Esophagus muscularis mucosa (tissue), 4 donors: Measurements from ENCODE around the gene PHF21A. TPM values are rescaled to one million over a fixed set of nuclear protein-coding genes. Genes with fewer than 3 reads are reported as not detected.

Experiments
- DNase-seq: peaks from one replicate; pipeline ENCODE4 v3.0.0-alpha.2; 2017; ENCODE audit errors: extremely low spot score
- H3K27ac ChIP-seq, 4 donors: fragments of 200-600 bp; sonication (generic); replicated peaks in 1 of 4; 1 replicate in 3 of 4; 2 replicates in 1 of 4; pipeline ENCODE4 v1.5.1; 2016 to 2019; ENCODE audit warnings: mild to moderate bottlenecking in 1 of 4
- H3K27me3 ChIP-seq, 4 donors: fragments of 200-600 bp; sonication (generic); one replicate each; pipeline versions ENCODE4 v1.5.1 to v1.6.0; 2016 to 2019
- H3K36me3 ChIP-seq, 4 donors: fragments of 200-600 bp; sonication (generic); one replicate each; pipeline ENCODE4 v1.5.1; 2016 to 2019
- H3K4me1 ChIP-seq, 4 donors: fragments of 200-600 bp; sonication (generic); one replicate each; pipeline ENCODE4 v1.5.1; 2016 to 2019
- H3K4me3 ChIP-seq, 4 donors: fragments of 200-600 bp; sonication (generic); 1 replicate in 2 of 4; 2 replicates in 2 of 4; pipeline ENCODE4 v1.5.1; 2016 to 2019; ENCODE audit warnings: mild to moderate bottlenecking in 4 of 4, moderate library complexity in 1 of 4
- H3K9me3 ChIP-seq, 4 donors: fragments of 200-600 bp; sonication (generic); 1 replicate in 3 of 4; 2 replicates in 1 of 4; pipeline ENCODE4 v1.5.1; 2016 to 2019
- EP300 ChIP-seq: sonication (generic); formaldehyde crosslinking; IDR thresholded peaks from one replicate; pipeline ENCODE4 v1.6.1; 2017; ENCODE audit warnings: antibody characterized with exemption
- POLR2A ChIP-seq: fragments of 450-650 bp; IDR thresholded peaks from one replicate; pipeline ENCODE4 v1.6.1; 2017; ENCODE audit warnings: antibody characterized with exemption, moderate library complexity, mild to moderate bottlenecking, low read depth
- POLR2AphosphoS5 ChIP-seq, 2 donors: sonication (generic); formaldehyde crosslinking; IDR thresholded peaks; one replicate each; pipeline ENCODE4 v1.6.1; 2017; ENCODE audit warnings: antibody characterized with exemption in 2 of 2
- WGBS: methylation state at CpG from one replicate; pipeline ENCODE4 v1.1.5; 2018; 5-methylcytosine and 5-hydroxymethylcytosine counted together
- intact Hi-C: fragments of 100-400 bp; cut with DNase I; formaldehyde crosslinking; loops from one replicate; pipeline ENCODE4 v1.15.1; 2023
- total RNA-seq, 4 donors: library from RNA; depleted of rRNA; stranded (reverse); fragments of >200 nt; gene quantifications; one replicate each; pipeline versions ENCODE4 v1.1.0 to v1.2.1, GENCODE V29; 2016
- TF ChIP-seq, protein P1 (sequence below), 3 experiments: fragments of 200-600 bp in 2 of 3; fragments of 450-650 bp in 1 of 3; sonication (generic) in 2 of 3; IDR thresholded peaks; one replicate each; pipeline ENCODE4 v1.5.1; 2017 to 2019; ENCODE audit warnings: antibody characterized with exemption in 3 of 3, mild to moderate bottlenecking in 2 of 3, moderate library complexity in 1 of 3

The PHF21A gene
- total RNA-seq, 4 donors from 2014 or later, result 31.8 to 47.8 (median 36.1) TPM

DNA sequence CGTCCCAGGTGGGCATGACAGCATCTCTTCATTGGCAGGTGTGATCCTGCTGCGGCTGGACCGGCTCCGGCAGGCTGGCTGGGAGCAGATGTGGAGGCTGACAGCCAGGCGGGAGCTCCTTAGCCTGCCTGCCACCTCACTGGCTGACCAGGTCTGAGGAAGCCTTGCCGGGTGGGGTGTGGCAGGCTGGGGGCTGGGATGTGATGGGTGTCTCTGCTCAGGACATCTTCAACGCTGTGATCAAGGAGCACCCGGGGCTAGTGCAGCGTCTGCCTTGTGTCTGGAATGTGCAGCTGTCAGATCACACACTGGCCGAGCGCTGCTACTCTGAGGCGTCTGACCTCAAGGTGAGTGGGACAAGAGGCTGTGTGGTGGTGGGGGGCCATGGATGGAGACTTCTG lies 195.3 kb downstream of the PHF21A start:
- intact Hi-C loops, result no loop called here
- peaks cover 0 to 60% (median 17%) of the 10 kb centered on the region in 4 donors for H3K27me3 ChIP-seq
- 49% methylated on average over 2 of the region's 12 CpGs for WGBS
- no peak for DNase-seq
- TF ChIP-seq EP300 (no peak), POLR2A (no peak), POLR2AphosphoS5 (IDR thresholded peaks at IDR 0.05) (no peak)
- TF ChIP-seq, protein P1, sequence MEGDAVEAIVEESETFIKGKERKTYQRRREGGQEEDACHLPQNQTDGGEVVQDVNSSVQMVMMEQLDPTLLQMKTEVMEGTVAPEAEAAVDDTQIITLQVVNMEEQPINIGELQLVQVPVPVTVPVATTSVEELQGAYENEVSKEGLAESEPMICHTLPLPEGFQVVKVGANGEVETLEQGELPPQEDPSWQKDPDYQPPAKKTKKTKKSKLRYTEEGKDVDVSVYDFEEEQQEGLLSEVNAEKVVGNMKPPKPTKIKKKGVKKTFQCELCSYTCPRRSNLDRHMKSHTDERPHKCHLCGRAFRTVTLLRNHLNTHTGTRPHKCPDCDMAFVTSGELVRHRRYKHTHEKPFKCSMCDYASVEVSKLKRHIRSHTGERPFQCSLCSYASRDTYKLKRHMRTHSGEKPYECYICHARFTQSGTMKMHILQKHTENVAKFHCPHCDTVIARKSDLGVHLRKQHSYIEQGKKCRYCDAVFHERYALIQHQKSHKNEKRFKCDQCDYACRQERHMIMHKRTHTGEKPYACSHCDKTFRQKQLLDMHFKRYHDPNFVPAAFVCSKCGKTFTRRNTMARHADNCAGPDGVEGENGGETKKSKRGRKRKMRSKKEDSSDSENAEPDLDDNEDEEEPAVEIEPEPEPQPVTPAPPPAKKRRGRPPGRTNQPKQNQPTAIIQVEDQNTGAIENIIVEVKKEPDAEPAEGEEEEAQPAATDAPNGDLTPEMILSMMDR (IDR thresholded peaks at IDR 0.05), result no peak
- no peak overlapping the region for H3K27ac ChIP-seq
- H3K4me1 ChIP-seq, result peaks cover 15 to 27% (median 17%) of the 10 kb centered on the region in 4 donors
- H3K4me3 ChIP-seq, result no peak overlapping the region
- no peaks in the 10 kb centered on the region for H3K9me3 ChIP-seq
- H3K36me3 ChIP-seq, result peaks cover 0 to 14% (median 0%) of the 10 kb centered on the region in 4 donors

DNA sequence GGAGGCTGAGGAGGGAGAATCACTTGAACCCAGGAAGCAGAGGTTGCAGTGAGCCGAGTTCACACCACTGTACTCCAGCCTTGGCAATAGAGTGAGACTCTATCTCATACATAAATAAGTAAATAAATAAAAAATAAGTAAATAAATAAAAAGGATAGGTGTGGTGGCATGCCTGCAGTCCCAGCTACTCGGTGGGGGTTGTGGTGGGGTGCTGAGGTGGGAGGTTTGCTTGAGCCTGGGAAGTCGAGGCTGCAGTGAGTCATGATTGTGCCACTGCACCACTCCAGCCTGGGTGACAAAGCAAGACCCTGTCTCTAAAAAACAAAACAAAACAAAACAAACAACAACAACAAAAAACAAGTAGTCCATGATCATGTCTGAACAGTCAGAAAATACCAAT lies 195.7 kb downstream of the PHF21A start:
- no peak for DNase-seq
- Histone ChIP-seq H3K4me1 (peaks cover 14 to 26% (median 17%) of the 10 kb centered on the region in 4 donors), H3K4me3 (no peak overlapping the region), H3K27ac (no peak overlapping the region), H3K36me3 (peaks cover 0 to 9% (median 0%) of the 10 kb centered on the region in 4 donors), H3K9me3 (no peaks in the 10 kb centered on the region), H3K27me3 (peaks cover 0 to 62% (median 17%) of the 10 kb centered on the region in 4 donors)
- intact Hi-C loops, result no loop called here
- TF ChIP-seq POLR2A (no peak), EP300 (no peak), POLR2AphosphoS5 (IDR thresholded peaks at IDR 0.05) (no peak)
- TF ChIP-seq, protein P1 (IDR thresholded peaks at IDR 0.05), result no peak
- WGBS, result 90% methylated on average over 3 of the region's 3 CpGs

DNA sequence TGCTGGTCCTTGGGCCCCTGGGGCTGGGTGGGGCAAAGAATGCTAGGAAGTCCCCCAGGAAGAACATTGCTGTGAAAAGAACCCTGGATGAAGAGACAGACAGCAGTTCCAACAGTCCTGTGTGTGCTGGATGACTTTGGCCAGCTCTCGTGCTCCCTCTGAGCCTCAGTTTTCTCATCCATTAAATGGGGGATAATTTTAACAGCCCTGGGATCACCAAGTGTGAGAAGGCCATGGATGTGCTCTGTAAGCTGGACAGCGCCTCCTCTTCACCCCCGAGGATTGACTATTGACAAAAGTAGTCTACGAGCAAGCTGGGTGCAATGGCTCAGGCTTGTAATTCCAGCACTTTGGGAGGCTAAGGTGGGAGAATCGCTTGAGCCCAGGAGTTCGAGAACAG lies 196.3 kb downstream of the PHF21A start:
- intact Hi-C loops, result no loop called here
- no peaks in the 10 kb centered on the region for H3K9me3 ChIP-seq
- H3K27ac ChIP-seq, result no peak overlapping the region
- TF ChIP-seq POLR2A, result no peak
- peaks cover 11 to 20% (median 17%) of the 10 kb centered on the region in 4 donors for H3K4me1 ChIP-seq
- H3K4me3 ChIP-seq, result no peak overlapping the region
- peaks cover 0 to 62% (median 17%) of the 10 kb centered on the region in 4 donors for H3K27me3 ChIP-seq
- WGBS, result 90% methylated on average over 4 of the region's 6 CpGs
- no peak for DNase-seq
- H3K36me3 ChIP-seq, result peaks cover 0 to 4% (median 0%) of the 10 kb centered on the region in 4 donors

DNA sequence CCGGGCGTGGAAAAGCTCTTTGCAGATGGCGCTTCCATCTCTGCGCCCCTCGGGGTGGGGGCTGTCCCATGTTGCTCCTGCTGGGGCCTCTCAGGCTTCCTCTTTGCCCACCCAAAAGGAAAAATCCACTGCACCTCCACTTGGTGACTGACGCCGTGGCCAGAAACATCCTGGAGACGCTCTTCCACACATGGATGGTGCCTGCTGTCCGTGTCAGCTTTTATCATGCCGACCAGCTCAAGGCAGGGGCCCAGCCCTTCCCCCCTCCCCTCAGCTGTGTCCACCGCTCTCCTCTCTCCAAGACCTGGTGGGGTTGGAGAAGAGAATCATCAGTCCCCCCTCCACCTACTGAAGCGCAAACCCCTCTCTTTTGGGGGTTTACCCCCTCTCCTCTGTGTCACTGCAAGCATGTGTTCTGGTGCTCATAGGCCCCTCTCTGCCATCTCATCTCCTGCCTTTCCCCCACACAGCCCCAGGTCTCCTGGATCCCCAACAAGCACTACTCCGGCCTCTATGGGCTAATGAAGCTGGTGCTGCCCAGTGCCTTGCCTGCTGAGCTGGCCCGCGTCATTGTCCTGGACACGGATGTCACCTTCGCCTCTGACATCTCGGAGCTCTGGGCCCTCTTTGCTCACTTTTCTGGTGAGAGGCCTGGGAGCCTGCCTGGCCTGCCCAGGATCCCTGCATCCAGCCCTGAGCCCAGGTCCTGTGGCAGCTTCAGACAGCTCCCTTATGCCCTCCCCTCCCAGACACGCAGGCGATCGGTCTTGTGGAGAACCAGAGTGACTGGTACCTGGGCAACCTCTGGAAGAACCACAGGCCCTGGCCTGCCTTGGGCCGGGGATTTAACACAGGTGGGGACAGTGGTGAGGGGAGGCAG lies 197.0 kb downstream of the PHF21A start:
- peaks cover 0 to 62% (median 17%) of the 10 kb centered on the region in 4 donors for H3K27me3 ChIP-seq
- no peak for TF ChIP-seq EP300
- TF ChIP-seq, protein P1 (IDR thresholded peaks at IDR 0.05), result no peak
- TF ChIP-seq POLR2A, result no peak
- TF ChIP-seq POLR2AphosphoS5 (IDR thresholded peaks at IDR 0.05), result no peak
- no peak overlapping the region for H3K27ac ChIP-seq
- WGBS, result 89% methylated on average over 14 of the region's 22 CpGs
- H3K4me1 ChIP-seq, result peaks cover 11 to 21% (median 19%) of the 10 kb centered on the region in 4 donors
- H3K9me3 ChIP-seq, result no peaks in the 10 kb centered on the region
- H3K36me3 ChIP-seq, result no peaks in the 10 kb centered on the region
- intact Hi-C loops, result no loop called here
- DNase-seq, result no peak
- H3K4me3 ChIP-seq, result no peak overlapping the region

DNA sequence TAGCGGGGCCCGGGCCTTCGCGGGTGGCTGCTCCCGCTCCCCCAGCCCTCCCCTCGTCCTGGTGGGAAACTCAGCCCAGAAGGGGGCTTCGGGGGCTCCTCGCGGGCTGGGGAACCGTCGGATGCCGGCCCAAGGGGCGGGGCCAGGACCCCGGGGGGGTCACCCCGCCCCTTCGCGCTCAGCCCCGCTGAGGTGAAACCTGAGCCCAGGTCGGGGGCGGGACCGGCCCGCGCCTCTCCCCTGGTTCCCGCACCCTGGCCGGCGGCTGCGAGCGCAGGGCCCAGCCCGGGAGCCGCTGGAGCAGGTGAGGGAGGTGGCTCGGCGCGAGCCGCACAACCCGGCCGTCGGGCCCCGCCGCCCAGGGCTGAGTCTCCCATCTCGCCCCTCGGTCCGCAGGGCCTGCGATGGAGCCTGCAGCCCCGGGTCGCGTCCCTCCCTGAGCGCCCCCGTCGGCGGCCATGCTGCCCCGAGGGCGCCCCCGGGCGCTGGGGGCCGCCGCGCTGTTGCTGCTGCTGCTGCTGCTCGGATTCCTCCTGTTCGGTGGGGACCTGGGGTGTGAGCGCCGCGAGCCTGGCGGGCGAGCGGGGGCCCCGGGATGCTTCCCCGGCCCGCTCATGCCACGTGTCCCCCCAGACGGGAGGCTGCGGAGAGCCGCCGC lies 198.7 kb downstream of the PHF21A start, which contains the start of gene LARGE2:
LARGE2 (plus strand) TSS at position 232 of the 658 bp plus-strand sequence; CDS start at position 459, 227 bp downstream.
- H3K27ac ChIP-seq, result no peak within 1 kb of the TSS
- no peaks in the 10 kb centered on the region for H3K36me3 ChIP-seq
- intact Hi-C loops, result no loop called here
- no peak for DNase-seq
- TF ChIP-seq POLR2AphosphoS5 (IDR thresholded peaks at IDR 0.05), result no peak
- TF ChIP-seq EP300, result no peak
- TF ChIP-seq, protein P1 (IDR thresholded peaks at IDR 0.05), result no peak
- TF ChIP-seq POLR2A, result no peak
- no CpG with 5 or more reads among the region's 73 CpGs for WGBS
- no peaks in the 10 kb centered on the region for H3K9me3 ChIP-seq
- peaks cover 0 to 62% (median 17%) of the 10 kb centered on the region in 4 donors for H3K27me3 ChIP-seq
- H3K4me3 ChIP-seq, result peak within 1 kb of the TSS; percentile 42 to 53 (median 47)
- peaks cover 11 to 28% (median 26%) of the 10 kb centered on the region in 4 donors for H3K4me1 ChIP-seq
